Left colon (tissue), 2 donors: ENCODE results near the gene KREMEN2. TPM values are rescaled to one million over a fixed set of nuclear protein-coding genes. Genes with fewer than 3 reads are reported as not detected.
A peak's percentile ranks its signal among the peaks of the same experiment; 100 is the strongest.

ENCODE experiments used
- ATAC-seq: fragments of 200-7000 bp; cut with Tn5 transposase; one replicate; pipeline ENCODE4 v1.9.1; 2020; ENCODE audit warnings: mild to moderate bottlenecking, moderate library complexity
- DNase-seq, 2 donors: peaks; one replicate each; pipeline ENCODE4 v3.0.0-alpha.2; 2020
- intact Hi-C, 2 donors: fragments of 100-400 bp; cut with DNase I in 1 of 2; cut with micrococcal nuclease in 1 of 2; formaldehyde crosslinking; loops; one replicate each; pipeline versions ENCODE4 v1.11.2 to v1.14.0; 2022; cut with DNase I, micrococcal nuclease
- total RNA-seq, 2 donors: library from RNA; stranded (reverse); fragmentation: NEBNext Ultra II Directional; extraction: Animal tissue kit (Norgen Biotek cat#: 25700); gene quantifications; one replicate each; pipeline ENCODE4 v1.2.1, GENCODE V29; 2021
- donor health status: DM: no; HTN: no; CAD: no.
- donor health status: DM: yes; HTN: yes; CAD: no.

KREMEN2 gene
- total RNA-seq, 2 donors from 2014 or later = 0.89 to 1.1 TPM

DNA sequence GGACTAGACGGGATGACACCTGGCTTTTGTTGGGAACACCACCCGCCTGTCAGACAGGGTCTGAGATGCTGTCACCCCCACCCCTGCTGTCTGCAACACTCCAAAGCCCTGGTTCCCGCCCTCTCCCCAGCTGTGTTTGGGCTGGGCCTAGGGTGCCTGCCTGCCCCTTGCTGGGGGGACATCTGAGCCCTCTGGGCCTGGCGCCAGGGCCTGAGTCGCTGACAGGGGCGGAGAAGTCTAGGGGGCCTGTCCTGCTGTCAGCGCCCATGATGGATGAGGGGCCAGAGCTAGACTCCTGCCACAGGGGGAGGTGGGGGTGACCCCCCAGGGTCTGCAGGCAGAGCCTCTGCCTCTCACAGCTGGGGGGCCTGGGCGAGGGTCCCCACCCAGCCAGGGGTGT is 23.8 kb downstream of the KREMEN2 start:
- DNase-seq = no peak
- intact Hi-C loops = no loop called here
- no peak for ATAC-seq

DNA sequence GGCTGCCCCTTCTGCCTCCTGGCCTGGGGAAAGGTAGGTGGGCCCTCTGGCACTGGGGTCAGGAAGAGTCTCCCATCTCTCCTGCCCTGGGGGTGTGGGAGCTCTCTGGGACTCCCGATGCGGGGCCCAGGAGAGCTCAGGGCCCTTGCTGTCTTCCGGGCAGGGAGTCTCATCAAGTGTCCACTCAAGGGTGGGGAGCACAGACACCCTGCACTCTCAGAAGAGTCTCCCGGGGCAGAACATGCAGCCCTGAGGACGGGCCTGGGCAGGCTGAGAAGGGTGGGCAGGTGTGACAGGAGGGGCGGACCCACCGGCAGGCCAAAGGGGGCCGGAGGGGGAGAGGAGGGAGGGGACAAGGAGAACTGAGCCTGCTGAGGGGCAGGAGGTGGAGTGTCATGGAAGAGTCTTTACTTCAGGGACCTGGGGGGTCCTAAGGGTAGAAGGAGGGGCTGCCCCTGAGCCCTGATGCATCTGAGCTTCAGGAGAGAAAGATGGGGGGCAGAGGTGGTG is 24.6 kb downstream of the KREMEN2 start:
- DNase-seq = no peak
- intact Hi-C loops = no loop called here
- no peak for ATAC-seq

DNA sequence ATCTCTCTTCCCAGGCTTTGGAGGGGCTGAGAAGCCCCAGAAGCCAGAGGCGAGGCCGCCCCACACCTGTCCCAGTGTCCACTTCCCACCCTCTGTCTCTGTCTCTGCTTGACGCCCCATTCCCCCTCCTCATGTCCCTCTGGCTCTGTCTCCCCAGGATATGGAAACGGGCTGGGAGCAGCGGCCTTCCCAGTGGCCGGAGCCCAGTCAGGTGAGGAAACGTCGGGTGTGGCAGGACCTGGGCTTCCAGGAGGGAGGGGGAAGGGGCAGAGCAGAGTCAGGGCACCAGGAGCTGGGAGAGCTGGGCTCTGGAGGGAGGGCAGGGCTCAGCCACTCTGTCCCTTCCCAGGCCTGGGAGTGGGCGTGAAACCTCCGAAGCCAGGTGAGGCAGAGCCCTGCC is 26.8 kb downstream of the KREMEN2 start:
- ATAC-seq (peak; percentile 77), DNase-seq (no peak)
- intact Hi-C loops = no loop called here

DNA sequence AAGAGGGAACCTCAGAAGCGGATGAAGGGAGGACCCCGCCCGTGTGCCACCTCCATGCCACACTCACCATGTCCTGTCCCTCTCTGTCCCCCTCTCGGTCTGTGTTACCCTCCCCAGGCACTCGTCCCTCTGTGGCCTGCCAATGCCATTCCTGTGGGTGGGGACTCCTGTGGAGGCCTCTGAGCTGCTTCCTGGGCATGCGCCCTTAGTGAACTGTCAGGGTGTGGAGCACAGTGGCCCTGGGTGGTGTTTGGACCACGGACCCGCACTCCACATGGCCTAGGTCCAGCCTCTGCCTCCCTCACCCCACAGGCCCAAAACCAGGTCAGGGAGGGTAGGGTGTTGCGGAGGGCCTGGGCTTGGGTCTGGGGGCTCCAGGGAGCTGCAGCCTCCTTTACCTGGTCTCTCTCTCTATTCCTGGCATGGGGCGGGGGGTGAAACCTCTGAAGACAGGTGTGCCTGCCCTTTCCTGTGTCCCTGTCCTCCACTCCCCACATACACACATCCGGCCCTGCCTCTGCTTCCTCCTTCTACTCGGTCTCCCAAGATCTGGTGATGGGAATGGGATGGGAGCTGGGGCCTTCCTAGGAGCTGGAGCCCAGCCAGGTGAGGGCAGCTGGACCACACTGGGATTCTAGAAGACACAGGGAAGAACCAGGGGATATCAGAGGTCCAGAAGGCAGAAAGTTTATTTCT is 27.6 kb downstream of the KREMEN2 start:
- DNase-seq (no peak), ATAC-seq (peak; percentile 73)
- intact Hi-C loops = no loop called here

DNA sequence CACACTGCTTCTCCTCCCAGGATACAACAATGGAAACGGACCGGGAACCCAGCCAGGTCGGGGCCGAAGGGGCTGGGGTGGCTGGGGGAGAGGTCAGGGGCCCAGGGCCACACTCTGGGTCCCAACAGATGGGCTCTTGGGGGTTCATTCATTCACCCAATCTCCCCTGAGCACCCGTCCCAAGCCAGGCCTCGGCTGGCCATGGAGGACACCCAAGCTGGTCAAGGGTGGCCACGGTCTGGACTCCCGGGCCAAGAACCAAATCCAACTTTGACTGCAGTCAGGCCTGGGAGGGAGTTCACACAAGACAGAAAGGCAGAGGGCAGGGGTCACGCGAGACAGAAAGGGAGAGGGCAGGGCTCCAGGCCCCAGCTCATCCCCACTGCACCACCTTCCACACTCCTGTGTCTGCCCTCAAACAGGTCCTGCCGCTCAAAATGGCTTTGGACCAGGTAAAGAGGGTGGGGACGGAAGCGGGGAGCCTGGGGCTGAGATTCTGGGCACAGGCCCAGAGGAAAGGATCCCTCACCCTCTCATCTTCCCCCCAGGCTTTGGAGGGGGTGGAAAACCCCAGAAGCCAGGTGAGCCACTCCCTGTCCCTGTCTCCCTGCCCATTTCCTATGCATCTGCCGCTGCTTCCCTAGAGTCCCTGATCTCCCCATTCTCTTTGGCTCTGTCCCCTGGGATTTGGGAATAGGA is 28.5 kb downstream of the KREMEN2 start:
- DNase-seq (no peak), ATAC-seq (no peak)
- intact Hi-C loops = no loop called here

DNA sequence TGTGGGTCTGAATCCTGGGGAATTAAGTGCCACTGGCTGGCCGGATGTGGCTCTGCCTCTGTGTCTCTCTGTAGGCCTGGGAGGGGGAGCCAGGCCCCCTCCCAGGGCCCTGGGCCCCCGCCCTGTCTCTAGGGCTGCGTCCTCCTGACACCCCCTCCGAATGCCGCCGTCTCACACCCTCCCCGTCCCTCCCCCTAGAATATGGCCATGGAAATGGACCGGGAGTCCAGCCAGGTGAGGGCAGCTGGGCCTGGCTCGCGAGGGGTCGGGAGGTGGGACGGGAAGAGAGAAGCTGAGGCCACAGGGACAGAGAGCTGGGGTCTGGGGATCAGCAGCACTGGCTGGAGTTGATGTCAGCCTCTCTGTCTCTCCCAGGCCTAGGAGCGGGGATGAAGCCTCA is 32.2 kb downstream of the KREMEN2 start:
- ATAC-seq (no peak), DNase-seq (no peak)
- intact Hi-C loops = no loop called here

DNA sequence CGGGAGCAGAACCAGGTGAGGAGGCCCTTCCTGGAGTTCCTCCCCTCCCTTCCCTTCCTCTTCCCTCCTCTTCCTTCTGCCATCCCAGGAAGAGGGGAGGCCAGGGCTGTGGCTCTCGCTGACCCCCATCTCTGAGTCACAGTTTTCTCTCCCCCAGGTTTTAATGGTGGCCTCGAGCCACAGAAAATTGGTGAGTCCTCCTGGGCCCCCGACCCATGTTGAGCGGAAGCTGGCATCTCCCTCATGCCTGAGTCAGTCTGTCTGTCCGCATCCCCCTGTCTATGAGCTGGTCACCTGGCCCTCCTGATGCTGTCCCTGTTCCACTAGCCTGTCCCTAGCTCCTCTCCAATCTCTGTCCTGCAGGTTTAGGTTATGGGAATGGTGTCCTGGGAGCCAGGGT is 35.9 kb downstream of the KREMEN2 start:
- DNase-seq (no peak), ATAC-seq (no peak)
- intact Hi-C loops = no loop called here

DNA sequence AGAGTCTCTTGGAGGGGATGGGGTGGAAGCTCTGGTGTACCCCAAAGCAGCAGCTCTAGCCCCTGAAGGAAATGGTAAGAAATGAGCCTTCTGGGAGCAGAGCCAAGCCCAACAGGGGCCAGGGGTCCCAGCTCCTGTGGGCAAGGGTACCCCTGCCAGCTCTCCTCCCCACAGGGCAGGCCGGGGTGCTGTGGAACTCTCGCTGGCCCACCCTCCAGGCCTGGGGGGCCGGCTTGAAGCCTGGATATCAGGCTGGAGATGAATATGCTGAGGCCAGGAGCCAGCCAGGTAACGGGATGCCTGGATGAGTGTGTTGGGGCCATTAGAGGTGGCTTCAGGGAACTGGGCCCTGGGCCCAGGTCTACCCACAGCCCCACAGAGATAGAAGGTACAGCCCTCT is 36.5 kb downstream of the KREMEN2 start:
- ATAC-seq (no peak), DNase-seq (no peak)
- intact Hi-C loops = no loop called here

DNA sequence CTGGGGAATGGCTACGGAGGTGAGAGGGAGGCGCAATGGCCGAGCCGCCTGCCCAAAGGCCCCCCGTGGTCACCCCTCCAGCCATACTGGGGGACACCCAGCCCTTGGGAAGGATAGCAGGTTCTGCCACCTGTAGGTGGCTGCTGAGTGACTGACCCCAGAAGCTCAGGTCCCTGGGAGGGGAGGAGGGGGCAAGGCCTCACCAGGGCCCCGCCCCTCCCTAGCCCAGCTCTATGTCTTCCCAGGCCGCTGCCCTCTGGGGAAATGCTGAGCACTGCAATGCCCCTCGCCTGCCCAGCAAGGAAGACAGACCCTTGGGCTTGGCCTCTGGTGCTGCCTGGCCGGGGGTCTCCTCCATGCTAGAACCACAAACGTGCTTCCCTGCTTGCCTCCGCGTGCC is 37.2 kb downstream of the KREMEN2 start:
- ATAC-seq (no peak), DNase-seq (no peak)
- intact Hi-C loops = no loop called here

DNA sequence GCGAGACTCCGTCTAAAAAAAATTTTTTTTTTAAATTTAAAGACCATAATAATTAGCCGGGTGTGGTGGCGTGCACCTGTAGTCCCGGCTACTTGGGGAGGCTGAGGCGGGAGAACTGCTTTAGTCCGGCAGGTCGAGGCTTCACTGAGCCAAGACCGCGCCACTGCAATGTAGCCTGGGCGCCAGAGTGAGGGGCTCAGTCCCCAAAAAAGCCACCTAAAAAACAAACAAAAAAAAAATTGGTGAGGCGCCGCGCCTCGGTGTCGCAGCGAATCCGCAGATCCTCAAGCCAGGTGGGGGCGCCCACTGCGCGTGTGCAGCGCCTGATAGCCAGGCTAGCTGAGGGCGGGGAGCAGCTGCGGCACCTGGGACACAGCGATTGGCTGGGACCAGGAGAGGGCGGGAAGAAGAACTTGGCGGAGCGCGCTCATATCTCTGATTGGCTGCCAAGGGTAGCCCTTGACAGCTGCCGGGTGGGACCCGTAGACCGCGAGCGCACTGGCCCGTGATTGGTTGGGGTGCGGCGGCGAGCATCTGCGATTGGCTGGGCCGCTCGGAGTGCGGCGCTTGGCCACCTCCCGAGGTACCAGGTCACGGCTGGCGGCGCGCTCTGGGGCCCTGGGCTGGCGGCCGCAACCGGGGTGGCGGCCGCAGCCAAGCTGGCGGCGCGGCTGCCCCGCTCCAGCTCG is 39.7 kb downstream of the KREMEN2 start:
- ATAC-seq = peak; percentile 72
- intact Hi-C loops = no loop called here
- peak; percentile 96 to 98 for DNase-seq

DNA sequence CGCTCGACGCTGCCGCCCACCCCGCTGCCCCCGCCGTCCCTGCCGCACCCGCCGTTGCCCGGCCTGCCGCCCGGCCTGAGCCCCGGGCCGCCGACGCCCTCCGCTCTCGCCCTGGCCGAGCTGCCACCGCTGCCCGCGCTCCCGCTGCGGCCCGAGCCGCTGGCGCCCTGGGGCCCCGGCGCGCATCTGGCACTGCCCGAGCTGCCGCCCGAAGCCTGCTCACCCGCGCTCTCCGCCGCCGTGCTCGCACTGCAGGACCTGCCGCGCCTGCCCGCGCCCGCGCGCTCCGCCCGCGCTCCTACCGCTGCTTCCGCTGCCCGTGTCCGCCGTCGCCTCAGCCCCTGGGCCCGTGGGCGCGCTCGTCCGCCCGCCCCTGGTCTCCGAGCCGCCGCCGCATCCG is 40.2 kb downstream of the KREMEN2 start:
- ATAC-seq (no peak), DNase-seq (peak in 1 of 2 donors; percentile 43)
- intact Hi-C loops = no loop called here

DNA sequence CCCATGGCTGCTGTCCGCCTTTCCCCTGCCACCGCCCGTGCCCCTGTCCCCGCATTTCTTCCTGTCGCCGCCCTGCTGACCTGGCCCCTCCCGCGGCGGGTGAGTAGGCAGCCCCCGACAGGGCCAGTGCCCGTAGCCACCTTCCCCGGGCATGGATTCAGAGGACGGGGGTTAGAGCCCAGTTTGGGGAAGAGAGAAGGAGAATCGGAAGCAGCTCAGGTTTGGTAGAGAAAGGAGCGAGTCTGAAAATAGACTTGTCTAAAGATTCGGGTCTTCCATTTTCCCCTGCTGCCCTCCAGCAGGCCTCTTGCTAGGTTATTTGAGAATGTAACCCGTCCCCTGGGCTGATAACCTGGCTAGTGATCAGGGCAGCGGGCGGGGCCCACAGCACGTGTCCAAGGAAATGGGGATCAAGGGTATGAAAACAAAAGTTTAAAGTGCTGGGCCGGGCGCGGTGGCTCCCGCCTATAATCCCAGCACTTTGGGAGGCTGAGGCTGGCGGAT is 40.8 kb downstream of the KREMEN2 start:
- DNase-seq = peak; percentile 76 to 78
- intact Hi-C loops = no loop called here

DNA sequence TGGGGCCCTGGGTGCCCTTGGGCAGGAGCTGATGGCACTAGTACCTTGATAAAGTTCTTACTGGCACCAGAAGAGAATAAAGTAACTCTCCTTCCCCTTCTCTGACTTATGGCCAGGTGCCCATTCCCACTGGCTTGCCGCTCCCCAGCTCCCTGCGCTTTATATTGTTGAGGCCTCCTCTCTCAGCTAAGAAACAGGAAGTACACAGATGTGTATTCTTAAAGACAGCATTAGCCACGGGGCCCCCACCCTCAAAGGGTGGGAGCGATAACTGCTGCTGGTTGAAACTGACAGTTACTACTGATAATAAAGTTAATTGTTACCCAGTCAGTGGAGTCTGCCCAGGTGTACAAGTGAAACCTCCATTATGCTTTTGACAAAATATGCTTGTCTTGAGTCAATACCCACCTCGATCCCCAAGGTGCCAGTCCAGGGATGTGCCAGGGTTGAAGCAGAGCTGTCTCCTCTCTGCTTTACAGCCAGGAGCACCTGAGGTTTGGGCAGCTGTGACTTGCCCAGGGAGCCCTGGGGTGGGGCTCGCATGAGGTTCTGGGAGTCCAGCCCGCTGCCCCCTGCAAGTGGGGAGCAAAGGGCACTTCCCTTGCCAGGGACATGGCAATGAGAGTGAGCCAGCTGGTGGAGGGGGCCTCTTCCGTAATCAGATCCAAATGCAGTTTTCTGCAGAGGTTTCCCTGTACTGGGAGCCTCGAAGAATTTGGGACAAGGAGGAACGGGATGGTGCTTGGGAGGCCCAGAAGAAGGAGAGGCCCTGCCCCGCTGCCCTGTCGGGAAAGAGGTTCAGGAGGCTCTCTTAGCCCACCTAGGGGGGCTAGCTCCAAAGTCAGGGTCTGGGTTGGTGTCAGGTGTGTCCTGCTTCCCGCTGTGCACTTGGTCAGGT is 43.2 kb downstream of the KREMEN2 start:
- intact Hi-C loops = no loop called here
- DNase-seq = peak; percentile 78 to 87
- ATAC-seq = peak; percentile 64

More for the DNA sequence above, 40.8 kb downstream of the KREMEN2 start:
- peak; percentile 11 for ATAC-seq

DNA sequence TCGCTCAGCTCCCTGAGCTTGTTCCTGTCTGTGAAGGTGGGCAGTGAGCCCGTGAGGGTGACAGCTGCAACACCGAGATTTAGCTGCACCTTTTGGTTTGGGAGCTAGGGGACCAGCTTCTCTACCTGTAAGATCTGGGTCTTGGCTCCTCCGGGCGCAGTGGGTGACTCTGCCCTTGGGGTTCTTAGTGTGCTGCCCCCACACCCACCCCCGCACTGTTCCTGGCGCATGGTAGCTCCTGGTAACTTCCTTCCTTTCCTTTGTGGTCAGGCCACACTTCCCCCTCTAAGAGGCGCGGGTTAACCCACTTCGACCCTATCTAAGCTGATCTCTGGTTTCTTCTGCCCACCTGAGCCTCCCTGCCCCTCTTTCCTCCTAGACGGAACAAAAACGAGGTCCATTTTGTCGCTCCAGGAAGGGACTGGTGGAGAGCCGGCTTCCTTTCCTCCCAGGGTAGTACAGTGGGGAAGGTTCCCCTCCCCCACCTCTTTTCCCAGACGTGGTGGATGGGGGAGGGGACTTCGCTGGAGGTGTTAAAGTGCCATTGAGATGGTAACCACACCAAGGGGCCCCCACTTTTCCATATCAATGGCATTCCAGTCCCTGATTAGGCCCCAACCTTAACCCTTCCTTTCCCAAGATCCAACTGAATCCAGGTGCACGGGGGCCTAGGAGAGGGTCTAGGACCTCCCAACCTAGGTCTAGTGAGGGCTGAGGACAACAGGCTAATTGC is 44.0 kb downstream of the KREMEN2 start:
- DNase-seq (peak in 1 of 2 donors; percentile 46), ATAC-seq (no peak)
- intact Hi-C loops = no loop called here

DNA sequence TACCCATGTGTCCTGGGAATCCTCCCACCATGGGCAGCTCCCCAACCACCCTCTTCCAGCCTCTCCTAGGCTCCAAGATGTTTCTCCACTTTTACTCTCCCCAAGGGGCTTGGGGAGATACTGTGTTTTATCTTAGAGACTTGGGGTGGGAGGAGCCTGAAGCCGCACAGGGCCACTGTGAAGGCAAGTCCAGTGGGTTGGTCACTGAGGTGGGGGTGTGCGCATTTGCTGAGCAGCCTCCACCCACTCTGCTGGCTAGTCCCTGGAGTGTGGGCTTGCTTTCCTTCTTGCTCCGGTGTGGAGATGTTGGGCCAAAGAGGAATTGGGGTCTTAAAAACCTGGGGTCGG is 44.6 kb downstream of the KREMEN2 start:
- DNase-seq (no peak), ATAC-seq (no peak)

DNA sequence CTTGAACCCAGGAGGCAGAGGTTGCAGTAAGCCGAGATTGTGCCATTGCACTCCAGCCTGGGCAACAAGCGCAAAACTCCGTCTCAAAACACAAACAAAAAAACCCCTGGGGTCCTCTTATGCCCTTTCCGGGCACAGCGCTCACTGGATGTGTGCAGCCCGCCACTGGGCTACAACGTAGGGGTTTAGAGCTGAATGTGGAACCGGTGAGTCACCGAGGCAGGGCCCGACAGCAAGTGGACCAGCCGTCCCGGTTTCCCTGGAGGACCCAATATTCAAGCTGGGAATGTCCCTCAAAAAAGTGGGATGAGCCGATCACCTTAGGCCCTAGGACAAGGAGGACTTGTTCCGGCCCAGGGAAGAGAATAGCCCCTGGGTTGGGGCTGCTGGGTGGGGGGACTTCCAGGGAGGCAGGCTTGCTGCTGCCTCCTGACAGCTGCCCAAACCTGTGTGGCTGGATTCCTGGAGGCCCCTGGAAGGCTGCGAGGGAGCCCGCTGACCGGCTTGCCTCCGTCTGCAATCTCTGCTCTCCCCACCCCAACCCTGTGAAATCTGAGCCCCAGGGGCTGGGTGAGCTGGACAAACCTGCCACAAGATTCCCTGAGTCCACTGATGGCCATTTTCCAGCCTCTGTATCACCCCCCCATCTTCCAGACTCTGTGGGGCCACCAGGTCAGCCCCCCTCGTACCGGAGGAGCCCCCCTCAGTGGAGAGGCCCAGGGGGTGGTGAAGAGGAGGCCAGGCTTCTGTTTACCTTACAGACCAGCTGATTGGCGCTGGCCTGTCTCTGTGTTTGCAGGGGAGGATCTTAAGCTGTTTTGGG is 45.7 kb downstream of the KREMEN2 start:
- no peak for ATAC-seq
- intact Hi-C loops = no loop called here
- peak in 1 of 2 donors; percentile 39 for DNase-seq

More for the DNA sequence above, 44.6 kb downstream of the KREMEN2 start:
- intact Hi-C loops = no loop called here

DNA sequence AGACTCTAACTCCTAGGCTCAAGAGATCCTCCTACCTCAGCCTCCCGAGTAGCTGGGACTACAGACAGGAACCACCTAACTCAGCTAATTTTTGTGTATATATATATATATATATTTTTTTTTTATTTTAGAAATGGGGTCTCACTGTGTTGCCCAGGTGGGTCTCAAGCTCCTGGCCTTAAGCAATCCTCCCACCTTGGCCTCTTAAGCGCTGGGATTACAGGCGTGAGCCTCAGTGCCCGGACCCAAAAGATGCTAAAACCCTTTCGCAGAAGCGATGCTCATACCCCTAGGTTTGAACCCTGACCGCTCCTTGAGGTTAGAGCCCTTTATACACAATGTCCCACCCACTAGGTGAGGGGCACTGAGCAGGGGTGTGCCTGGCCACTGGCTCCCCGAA is 46.4 kb downstream of the KREMEN2 start:
- intact Hi-C loops = no loop called here
- ATAC-seq = no peak

More for the DNA sequence above, 46.4 kb downstream of the KREMEN2 start:
- no peak for DNase-seq
